HG02642 (cell line): ENCODE results near the gene KCNB1.

Source experiments
- ATAC-seq: cut with Tn5 transposase; IDR thresholded peaks from one replicate; pipeline ENCODE4 v1.9.1; 2021; ENCODE audit warnings: mild to moderate bottlenecking; ENCODE audit not compliant: unreplicated experiment, poor library complexity

KCNB1 gene

DNA sequence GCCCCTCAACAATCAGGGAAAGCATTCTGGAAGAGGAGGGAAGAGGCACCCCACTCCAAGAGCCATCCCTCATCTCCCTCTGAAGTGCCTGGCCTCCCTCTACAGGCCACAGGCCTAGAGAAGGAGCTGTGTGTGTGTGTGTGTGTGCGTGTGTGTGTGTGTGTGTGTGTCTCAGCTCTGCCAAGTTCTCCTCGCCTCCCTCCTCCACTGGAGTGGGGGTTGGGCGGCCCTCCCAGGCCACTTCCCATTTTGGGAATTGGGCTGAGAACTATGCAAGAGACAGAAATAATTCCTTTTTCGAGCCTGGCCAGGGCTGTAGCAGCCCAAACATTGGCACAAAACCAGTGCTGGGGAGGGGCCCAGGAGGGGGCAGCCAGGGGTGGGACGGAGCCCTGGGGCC lies 35.7 kb downstream of the KCNB1 start:
- ATAC-seq: no peak

DNA sequence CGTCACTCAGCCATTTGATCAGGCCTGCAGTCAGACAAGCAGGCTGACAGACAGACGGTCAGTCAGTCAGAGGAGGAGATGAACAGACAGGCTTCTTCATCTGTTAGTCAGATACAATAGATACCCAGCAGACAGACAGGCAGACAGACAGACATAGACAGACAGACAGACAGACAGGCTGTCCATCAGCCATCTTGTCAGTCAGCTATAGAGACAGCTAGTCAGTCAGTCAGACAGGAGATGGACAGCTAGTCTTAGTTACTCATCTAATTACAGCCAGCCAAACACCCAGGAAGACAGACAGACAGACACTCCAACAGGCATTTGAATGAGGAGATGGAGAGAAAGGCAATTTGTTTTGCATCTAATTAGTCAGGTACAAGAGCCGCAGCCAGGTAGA lies 36.4 kb downstream of the KCNB1 start:
- ATAC-seq: no peak

- ATAC-seq: no peak
Measured at GRCh38 chr20:49445176-49445575, 37.3 kb downstream of the KCNB1 start.

- no peak for ATAC-seq
Measured at GRCh38 chr20:49444553-49444990, 37.9 kb downstream of the KCNB1 start.

GRCh38 chr20:49437057-49437456 lies 45.4 kb downstream of the KCNB1 start:
- no peak for ATAC-seq

DNA sequence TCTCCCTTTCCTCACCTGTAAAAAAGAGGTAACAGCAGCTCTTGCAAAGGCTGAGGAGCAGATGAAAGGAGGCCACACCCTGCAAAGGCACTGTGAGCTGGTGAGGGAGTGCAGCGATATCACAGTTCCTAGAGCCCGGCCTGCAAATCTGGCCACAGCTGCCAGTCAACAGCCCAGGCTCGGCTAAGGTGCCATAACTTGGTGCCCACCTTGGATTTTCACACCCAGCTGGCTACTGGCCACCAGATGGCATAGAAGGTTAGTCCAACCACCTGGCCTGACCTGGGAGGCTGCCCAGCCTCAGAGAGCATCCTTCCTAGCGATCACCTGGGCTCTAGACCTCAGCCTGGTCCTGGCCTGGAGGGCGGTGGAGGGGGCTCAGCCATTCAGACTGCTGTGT lies 46.8 kb downstream of the KCNB1 start:
- no peak for ATAC-seq

GRCh38 chr20:49433333-49433732 lies 49.1 kb downstream of the KCNB1 start:
- no peak for ATAC-seq

GRCh38 chr20:49432550-49432949 lies 49.9 kb downstream of the KCNB1 start:
- ATAC-seq: no peak

DNA sequence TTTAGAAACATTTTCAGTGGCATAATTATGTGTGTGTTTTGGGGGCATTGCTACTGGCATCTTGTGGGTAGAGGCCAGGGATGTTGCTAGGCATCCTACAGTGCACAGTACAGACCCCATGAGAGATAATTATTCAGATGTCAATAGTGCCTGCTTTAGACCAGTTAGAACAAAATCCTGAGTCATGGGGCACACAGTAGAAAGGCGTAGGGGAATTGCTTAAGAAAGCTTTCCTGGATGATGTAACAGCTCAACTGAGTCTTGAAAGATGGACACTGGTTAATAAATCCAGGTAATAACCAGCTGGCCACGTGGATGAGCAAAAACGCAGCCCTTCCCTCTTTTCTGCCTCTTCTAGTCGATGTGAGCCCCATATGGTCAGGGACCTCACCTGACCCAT lies 51.1 kb downstream of the KCNB1 start:
- ATAC-seq: no peak

DNA sequence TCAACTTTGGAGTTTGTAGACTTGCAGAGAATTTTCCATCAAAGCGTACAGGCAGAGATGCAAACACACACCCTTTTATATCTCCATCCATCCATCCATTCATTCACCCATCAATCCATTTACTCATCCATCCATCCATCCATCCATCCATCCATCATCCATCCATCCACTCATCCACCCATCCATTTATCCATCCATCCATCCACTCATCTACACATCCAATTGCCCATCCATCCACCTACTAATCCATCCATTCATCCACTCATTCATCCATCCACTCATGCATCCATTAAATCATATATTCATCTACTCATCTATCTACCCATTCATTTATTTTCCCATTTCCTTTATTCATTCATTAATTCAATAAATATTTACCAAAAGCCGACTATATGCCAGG lies 52.1 kb downstream of the KCNB1 start:
- no peak for ATAC-seq

DNA sequence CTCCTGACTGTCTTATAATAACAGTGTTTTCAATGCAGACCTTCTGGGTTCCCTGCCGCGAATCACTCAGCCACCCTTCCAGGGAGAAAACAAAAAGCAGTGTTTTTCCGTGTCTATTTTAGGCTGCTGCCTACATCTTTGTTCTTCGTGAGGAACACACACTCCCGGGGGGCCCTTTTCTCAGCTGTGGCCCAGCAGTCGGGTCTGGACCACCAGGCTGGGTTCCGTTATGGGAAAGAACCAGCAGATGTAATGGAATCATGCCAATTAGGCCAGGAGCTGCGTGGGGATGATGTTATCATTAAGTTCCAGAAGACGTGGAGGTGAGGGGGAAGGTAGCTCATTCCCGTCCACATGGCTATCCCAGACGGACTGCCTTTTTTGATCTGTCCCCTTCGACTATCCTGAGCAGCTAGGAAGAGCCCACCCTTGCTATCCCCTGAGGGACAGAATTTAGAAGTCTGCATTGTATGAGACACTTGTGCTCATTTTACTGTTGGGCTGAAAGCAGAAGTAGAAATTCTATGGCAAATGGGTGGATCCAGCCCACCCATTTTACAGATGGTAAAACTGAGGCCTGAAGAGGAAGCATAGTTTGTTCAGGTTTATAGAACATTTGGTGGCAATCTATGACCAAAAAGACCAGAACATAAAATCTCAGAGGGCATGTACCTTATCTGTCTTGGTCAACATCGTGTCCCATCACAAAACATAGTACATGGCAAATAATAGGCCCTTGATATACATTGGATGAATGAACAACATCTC lies 54.5 kb downstream of the KCNB1 start:
- no peak for ATAC-seq

- no peak for ATAC-seq
Measured at GRCh38 chr20:49426873-49427272, 55.6 kb downstream of the KCNB1 start.

DNA sequence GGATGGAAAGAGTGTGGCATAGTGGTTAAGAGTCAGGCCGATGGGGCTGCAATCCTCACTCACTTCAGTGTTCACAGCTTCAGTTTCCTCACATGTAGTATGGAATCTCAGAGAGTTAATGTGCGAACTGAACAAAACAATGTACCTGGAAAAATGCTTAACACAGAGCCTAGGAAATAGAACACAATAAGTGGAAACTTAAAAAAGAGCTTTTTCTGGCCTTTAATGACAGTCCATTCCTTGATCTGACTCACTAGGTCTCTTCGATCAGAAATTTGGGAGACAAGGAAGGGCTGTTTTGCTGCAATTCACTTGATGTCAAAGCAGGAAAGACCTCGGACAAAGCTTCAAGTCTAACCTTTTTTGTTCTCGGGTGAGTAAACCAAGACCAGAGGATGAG lies 56.1 kb downstream of the KCNB1 start:
- no peak for ATAC-seq

GRCh38 chr20:49424536-49424935 lies 57.9 kb downstream of the KCNB1 start:
- no peak for ATAC-seq

DNA sequence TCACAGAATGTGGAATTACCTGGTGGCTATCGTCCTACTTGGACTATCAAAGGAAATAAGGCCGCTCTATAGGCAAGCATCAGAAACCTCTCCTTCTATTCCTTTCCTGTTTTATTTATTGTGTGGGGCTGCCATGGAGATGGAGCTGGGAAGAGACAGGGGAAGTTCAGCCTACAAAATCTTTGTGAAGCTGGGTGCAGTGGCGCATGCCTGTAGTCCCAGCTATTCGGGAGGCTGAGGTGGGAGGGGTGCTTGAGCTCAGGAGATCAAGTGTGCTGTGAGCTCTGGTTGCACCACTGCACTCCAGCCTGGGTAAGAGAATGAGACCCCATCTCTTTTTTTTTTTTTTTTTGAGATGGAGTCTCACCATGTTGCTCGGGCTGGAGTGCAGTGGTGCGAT lies 60.3 kb downstream of the KCNB1 start:
- ATAC-seq: no peak

- no peak for ATAC-seq
Measured at GRCh38 chr20:49420811-49421295, 61.6 kb downstream of the KCNB1 start.

GRCh38 chr20:49420292-49420691 lies 62.2 kb downstream of the KCNB1 start:
- ATAC-seq: no peak

GRCh38 chr20:49419785-49420184 lies 62.7 kb downstream of the KCNB1 start:
- ATAC-seq: no peak

GRCh38 chr20:49418809-49419208 lies 63.7 kb downstream of the KCNB1 start:
- no peak for ATAC-seq

- ATAC-seq: no peak
Measured at GRCh38 chr20:49417843-49418555, 64.5 kb downstream of the KCNB1 start.

GRCh38 chr20:49415668-49416044 lies 66.8 kb downstream of the KCNB1 start:
- ATAC-seq: no peak
